SU-DHL-6 (cell line): ENCODE data around the gene UTS2R.

Experiments used
- EZH2phosphoT487 ChIP-seq: fragments of 200-600 bp; sonication (generic), shearing (Covaris generic); conservative IDR thresholded peaks from 2 replicates; pipeline ENCODE4 v1.6.1; 2018; ENCODE audit warnings: mild to moderate bottlenecking, antibody characterized with exemption, low read length, moderate library complexity, mixed read lengths
- TF ChIP-seq, protein P1 (sequence below): fragments of 200-600 bp; sonication (generic); IDR thresholded peaks from one replicate; pipeline ENCODE4 v1.5.1; 2017; ENCODE audit warnings: antibody characterized with exemption, mild to moderate bottlenecking, low read length, moderate library complexity; ENCODE audit not compliant: insufficient read depth, poor library complexity, severe bottlenecking

DNA sequence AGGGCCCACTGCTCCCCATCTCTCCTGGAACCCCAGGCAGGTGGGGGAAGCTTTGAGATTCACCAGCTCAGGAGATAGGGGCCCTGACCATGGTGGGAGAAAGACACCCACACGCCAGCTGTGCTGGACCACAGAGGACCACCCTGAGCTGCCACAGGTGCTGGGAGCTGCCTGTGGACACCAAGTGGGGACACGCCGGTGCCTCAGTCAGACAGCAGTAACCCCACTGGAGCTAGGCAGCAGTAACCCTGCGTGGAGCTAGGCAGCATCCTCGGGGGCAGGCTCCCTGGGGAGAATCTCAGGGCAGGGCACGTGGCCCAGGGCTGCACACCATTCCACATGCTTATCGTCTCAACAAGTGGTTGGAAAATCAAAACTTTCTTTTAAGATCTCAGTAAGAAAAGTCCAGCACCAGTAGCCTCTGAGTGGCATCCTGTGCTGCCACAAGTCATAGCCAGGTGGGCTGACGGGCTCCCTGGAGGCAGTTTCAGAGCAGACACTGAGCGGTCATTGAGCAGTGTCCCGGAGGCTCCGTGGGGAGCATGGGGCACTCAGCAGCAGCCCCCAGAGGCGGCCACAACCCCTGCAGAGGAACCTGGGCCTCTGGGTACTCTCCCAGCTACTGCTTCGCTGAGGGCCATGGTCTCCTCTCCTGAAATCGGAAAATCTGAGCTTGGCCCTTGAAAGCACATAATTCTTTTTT, 38.6 kb downstream of the UTS2R start:
- TF ChIP-seq, protein P1, sequence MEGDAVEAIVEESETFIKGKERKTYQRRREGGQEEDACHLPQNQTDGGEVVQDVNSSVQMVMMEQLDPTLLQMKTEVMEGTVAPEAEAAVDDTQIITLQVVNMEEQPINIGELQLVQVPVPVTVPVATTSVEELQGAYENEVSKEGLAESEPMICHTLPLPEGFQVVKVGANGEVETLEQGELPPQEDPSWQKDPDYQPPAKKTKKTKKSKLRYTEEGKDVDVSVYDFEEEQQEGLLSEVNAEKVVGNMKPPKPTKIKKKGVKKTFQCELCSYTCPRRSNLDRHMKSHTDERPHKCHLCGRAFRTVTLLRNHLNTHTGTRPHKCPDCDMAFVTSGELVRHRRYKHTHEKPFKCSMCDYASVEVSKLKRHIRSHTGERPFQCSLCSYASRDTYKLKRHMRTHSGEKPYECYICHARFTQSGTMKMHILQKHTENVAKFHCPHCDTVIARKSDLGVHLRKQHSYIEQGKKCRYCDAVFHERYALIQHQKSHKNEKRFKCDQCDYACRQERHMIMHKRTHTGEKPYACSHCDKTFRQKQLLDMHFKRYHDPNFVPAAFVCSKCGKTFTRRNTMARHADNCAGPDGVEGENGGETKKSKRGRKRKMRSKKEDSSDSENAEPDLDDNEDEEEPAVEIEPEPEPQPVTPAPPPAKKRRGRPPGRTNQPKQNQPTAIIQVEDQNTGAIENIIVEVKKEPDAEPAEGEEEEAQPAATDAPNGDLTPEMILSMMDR = no peak
- TF ChIP-seq EZH2phosphoT487 = no peak
